Measurements from ENCODE around the gene EPS8L3. TPM values are rescaled to one million over a fixed set of nuclear protein-coding genes. Genes with fewer than 3 reads are reported as not detected.

Gene EPS8L3, protein sequence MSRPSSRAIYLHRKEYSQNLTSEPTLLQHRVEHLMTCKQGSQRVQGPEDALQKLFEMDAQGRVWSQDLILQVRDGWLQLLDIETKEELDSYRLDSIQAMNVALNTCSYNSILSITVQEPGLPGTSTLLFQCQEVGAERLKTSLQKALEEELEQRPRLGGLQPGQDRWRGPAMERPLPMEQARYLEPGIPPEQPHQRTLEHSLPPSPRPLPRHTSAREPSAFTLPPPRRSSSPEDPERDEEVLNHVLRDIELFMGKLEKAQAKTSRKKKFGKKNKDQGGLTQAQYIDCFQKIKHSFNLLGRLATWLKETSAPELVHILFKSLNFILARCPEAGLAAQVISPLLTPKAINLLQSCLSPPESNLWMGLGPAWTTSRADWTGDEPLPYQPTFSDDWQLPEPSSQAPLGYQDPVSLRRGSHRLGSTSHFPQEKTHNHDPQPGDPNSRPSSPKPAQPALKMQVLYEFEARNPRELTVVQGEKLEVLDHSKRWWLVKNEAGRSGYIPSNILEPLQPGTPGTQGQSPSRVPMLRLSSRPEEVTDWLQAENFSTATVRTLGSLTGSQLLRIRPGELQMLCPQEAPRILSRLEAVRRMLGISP
- under 1 TPM in 1 of 4 donors, not detected in 3; 0.19 TPM for total RNA-seq

DNA sequence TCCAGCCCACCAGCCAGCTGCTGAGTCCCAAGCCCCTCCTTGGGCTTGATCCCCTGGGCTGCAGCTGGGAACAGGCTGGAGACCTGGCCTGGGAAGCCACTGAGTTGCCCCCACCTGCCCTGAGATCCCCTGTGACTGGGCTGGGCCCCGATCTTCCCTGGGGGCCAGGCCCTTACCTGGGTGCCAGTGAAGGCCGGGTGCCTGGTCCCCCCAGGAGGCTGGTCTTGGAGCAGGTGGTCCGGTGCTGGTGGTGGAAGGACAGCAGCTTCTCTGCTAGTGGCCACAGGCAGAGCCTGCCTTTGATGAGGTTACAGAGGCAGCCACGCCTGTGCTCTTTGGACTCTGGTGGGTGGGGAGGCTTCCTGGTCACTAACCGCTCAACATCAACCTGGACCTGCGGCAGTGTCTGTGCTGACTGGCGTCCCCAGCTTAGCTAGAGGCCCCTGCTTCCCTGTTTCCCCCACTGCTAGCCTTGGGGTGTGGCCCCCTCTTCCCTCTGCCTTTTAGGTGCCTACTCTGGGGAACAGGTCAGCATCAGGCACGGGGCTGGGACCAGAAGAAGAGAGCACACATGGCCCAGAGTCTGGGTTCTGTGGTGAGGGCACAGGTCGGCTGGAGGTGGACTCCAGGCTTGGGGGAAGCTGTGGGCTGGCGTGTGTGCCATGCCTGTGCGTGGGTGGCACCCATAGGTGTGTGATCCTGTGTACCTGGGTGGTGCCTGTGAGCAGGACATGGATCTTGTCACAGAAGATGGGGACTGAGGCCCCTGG lies at the start of gene EPS8L3:
Gene EPS8L3 (minus strand): TSS at position 278 of the 770 bp plus-strand sequence. CDS start 2,174 bp downstream, outside the sequence.
- no peak for DNase-seq
- Histone ChIP-seq H3K4me3 (no peak within 1 kb of the TSS), H3K27ac (no peak within 1 kb of the TSS), H3K36me3 (no peaks in the 10 kb centered on the region), H3K4me1 (peaks cover 4 to 9% (median 8%) of the 10 kb centered on the region in 3 donors), H3K9me3 (no peaks in the 10 kb centered on the region), H3K27me3 (no peaks in the 10 kb centered on the region)
- intact Hi-C loops (cut with DNase I) = no loop called here
- WGBS, 2 donors = 70 to 100% methylated on average over 2 of the region's 11 CpGs
- TF ChIP-seq POLR2A (IDR thresholded peaks at IDR 0.05) = no peak
- TF ChIP-seq, protein P1, sequence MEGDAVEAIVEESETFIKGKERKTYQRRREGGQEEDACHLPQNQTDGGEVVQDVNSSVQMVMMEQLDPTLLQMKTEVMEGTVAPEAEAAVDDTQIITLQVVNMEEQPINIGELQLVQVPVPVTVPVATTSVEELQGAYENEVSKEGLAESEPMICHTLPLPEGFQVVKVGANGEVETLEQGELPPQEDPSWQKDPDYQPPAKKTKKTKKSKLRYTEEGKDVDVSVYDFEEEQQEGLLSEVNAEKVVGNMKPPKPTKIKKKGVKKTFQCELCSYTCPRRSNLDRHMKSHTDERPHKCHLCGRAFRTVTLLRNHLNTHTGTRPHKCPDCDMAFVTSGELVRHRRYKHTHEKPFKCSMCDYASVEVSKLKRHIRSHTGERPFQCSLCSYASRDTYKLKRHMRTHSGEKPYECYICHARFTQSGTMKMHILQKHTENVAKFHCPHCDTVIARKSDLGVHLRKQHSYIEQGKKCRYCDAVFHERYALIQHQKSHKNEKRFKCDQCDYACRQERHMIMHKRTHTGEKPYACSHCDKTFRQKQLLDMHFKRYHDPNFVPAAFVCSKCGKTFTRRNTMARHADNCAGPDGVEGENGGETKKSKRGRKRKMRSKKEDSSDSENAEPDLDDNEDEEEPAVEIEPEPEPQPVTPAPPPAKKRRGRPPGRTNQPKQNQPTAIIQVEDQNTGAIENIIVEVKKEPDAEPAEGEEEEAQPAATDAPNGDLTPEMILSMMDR (IDR thresholded peaks at IDR 0.05) = no peak

DNA sequence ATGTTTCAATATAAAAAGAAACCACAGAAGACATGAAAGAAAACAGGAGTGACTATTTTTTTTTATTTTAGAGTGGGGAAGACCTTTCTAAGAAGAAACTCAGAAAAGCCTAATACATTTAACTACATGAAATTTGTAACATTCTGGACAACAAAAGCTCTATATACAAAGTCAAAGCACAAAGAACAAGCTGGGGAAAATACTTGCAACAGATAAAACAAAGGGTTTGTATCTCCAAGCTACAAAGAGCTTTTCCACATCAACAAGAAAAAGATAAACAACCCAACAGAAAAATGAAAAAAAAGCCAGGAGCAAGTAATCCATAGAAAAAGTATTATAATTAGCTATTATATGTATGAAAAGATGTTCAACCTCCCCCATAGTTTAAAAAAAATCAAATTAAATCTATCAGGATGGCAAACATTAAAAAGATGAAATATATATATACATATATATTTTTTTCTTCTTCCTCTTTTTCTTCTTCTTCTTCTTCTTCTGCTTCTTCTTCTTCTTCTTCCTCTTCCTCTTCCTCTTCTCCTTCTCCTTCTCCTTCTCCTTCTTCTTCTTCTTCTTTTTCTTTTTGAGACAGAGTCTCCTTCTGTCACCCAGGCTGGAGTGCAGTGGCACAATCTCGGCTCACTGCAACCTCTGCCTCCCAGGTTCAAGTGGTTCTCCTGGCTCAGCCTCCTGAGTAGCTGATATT lies 49.1 kb upstream of the EPS8L3 start:
- Histone ChIP-seq H3K36me3 (no peaks in the 10 kb centered on the region), H3K27ac (no peak overlapping the region), H3K4me1 (peaks cover 0 to 12% (median 4%) of the 10 kb centered on the region in 3 donors), H3K9me3 (peaks cover 0 to 9% (median 0%) of the 10 kb centered on the region in 3 donors), H3K4me3 (no peak overlapping the region), H3K27me3 (no peaks in the 10 kb centered on the region)
- intact Hi-C loops (cut with DNase I) = no loop called here
- TF ChIP-seq POLR2A (IDR thresholded peaks at IDR 0.05) = no peak
- WGBS, 2 donors = 65 to 87% methylated on average over 1 of the region's 1 CpG
- no peak for DNase-seq

DNA sequence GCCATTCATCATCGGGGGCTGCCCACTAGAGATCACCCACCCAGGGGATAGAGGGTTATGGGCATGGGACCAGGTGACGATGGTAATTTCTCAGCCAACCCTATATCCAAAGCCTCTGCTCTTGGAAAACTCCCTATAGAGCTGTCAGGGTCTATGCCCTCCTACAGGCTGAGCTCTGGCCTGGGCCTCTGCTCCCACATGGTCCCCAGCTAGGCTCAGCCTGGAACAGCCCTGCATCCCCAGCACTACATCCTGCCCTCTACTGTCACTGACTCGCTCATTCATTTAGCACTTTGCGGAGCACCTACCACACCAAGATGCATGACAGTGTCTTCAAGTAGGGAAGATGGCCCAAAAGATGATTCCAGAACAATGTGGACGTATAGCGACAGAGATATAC lies 45.0 kb upstream of the EPS8L3 start:
- DNase-seq = no peak
- WGBS, 2 donors = 85 to 98% methylated on average over 4 to 5 of the region's 6 CpGs
- no peak overlapping the region for H3K4me3 ChIP-seq
- TF ChIP-seq, protein P1 (IDR thresholded peaks at IDR 0.05) = no peak
- no peak for TF ChIP-seq POLR2A (IDR thresholded peaks at IDR 0.05)
- intact Hi-C loops (cut with DNase I) = no loop called here
- H3K36me3 ChIP-seq = no peaks in the 10 kb centered on the region
- peaks cover 0 to 15% (median 4%) of the 10 kb centered on the region in 3 donors for H3K4me1 ChIP-seq
- no peaks in the 10 kb centered on the region for H3K27me3 ChIP-seq
- no peaks in the 10 kb centered on the region for H3K9me3 ChIP-seq
- no peak overlapping the region for H3K27ac ChIP-seq

DNA sequence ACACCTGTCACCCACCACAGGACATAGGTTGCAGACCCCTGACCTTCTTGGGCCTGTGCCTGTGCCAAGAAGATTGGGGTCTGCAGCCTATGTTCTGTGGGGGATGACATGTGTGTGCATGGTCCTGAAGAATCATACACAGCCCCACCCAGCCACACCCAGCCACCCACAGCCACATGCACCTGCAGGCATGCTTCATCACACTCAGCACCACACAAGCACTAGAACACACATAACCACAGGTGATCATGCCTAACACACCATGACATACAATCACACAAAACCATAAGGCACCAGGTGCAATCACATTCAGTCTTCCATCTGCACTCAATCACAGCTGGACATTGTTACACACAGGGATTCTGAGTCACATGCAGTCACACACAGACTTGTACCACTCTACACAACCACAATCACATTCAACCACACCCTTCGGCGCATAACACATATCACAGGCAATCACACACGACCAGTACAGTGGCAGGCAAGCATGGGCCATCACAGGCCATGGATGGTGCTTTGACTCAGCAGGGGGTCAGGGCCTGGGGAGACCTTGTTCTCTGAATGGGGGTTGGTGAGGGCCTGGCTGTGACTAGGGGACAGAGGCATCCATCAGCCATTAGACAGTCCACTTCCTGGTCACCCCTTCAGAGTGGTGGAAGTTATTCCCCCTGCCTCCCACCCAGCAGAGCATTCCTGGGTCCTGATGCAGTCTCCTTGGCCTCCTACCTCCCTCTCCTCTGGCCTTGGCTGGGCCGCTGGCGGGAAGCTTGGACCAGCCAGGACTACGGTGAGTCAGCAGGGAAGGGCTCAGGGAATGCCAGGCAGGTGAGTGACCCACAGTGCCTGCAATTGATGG lies 44.3 kb upstream of the EPS8L3 start:
- WGBS, 2 donors = 88 to 100% methylated on average over 1 to 3 of the region's 6 CpGs
- H3K4me1 ChIP-seq = peaks cover 3 to 21% (median 4%) of the 10 kb centered on the region in 3 donors
- H3K27ac ChIP-seq = no peak overlapping the region
- no peaks in the 10 kb centered on the region for H3K36me3 ChIP-seq
- no peaks in the 10 kb centered on the region for H3K27me3 ChIP-seq
- H3K9me3 ChIP-seq = no peaks in the 10 kb centered on the region
- H3K4me3 ChIP-seq = no peak overlapping the region
- intact Hi-C loops (cut with DNase I) = no loop called here
- no peak for DNase-seq
- no peak for TF ChIP-seq POLR2A (IDR thresholded peaks at IDR 0.05)
- TF ChIP-seq, protein P1 (IDR thresholded peaks at IDR 0.05) = no peak

Data from esophagus squamous epithelium (tissue), 5 donors.